ENCODE data around the gene NUP210. TPM values are rescaled to one million over a fixed set of nuclear protein-coding genes. Genes with fewer than 3 reads are reported as not detected.

Gene NUP210
- total and polyA plus RNA-seq, 4 donors: 9.9 to 38.6 (median 22.9) TPM

DNA sequence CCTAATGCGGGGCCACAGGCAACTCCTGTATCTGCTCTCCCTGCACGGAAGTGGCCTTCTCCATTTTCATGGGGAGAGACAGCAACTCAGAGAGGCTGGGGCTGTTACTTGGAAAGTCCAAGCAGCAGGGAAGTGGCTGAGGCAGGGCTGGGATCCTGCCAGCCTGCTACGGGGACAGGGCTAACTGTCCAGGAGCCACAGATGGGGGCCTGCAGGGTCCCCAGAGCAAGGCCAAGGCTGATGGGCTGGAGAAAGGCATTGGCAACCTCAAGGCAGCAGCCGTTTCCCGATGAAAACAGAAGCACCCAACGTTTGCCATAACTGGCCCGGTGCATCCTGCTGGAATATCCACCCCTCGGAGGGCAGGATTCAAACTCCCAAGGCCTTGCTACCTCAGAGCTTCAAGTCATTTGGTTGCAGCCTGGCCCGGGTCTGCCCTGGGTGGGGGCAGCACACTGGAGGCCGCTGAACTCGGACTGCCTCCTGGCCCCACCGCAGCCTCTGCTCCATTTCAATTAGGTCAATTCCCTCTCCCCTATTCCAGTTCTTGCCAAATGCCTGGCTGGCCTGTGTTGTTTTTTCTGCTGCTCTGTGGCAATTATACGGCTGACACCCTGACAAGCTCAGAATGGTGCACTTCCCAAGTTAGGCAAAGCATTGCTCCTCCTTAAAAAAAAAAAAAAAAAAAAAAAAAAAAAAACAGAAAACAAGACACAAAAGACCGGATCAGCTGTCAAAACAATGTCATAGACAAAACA is 143.5 kb downstream of the NUP210 start:
- H3K9ac ChIP-seq (ENCODE audit: low read depth in 1 of 2, low read length in 2 of 2): peak overlapping the region; percentile 19 to 65
- H3K27ac ChIP-seq (ENCODE audit: low read depth in 1 of 2, low read length in 2 of 2): peak overlapping the region; percentile 85 to 88
- TF ChIP-seq, protein P1, sequence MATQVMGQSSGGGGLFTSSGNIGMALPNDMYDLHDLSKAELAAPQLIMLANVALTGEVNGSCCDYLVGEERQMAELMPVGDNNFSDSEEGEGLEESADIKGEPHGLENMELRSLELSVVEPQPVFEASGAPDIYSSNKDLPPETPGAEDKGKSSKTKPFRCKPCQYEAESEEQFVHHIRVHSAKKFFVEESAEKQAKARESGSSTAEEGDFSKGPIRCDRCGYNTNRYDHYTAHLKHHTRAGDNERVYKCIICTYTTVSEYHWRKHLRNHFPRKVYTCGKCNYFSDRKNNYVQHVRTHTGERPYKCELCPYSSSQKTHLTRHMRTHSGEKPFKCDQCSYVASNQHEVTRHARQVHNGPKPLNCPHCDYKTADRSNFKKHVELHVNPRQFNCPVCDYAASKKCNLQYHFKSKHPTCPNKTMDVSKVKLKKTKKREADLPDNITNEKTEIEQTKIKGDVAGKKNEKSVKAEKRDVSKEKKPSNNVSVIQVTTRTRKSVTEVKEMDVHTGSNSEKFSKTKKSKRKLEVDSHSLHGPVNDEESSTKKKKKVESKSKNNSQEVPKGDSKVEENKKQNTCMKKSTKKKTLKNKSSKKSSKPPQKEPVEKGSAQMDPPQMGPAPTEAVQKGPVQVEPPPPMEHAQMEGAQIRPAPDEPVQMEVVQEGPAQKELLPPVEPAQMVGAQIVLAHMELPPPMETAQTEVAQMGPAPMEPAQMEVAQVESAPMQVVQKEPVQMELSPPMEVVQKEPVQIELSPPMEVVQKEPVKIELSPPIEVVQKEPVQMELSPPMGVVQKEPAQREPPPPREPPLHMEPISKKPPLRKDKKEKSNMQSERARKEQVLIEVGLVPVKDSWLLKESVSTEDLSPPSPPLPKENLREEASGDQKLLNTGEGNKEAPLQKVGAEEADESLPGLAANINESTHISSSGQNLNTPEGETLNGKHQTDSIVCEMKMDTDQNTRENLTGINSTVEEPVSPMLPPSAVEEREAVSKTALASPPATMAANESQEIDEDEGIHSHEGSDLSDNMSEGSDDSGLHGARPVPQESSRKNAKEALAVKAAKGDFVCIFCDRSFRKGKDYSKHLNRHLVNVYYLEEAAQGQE (IDR thresholded peaks at IDR 0.05): peak; percentile 30
- TF ChIP-seq SP1 (IDR thresholded peaks at IDR 0.05) (peak; percentile 85), HNF4A (conservative IDR thresholded peaks at IDR 0.05) (peak; percentile 70 to 78), MAX (IDR thresholded peaks at IDR 0.05) (peak; percentile 60), RXRA (IDR thresholded peaks at IDR 0.05) (peak; percentile 98 to 99), TAF1 (conservative IDR thresholded peaks at IDR 0.05) (no peak), ATF3 (IDR thresholded peaks at IDR 0.05) (peak; percentile 32), GABPA (IDR thresholded peaks at IDR 0.05 in 1 of 2, conservative IDR thresholded peaks at IDR 0.05 in 1 of 2) (peak in 1 of 2 donors; percentile 12), RAD21 (IDR thresholded peaks at IDR 0.05) (peak in 1 of 2 donors; percentile 65), NR2F2 (IDR thresholded peaks at IDR 0.05) (peak; percentile 83), EGR1 (IDR thresholded peaks at IDR 0.05; ENCODE audit: low read depth in 2 of 2) (no peak), JUND (IDR thresholded peaks at IDR 0.05) (no peak), YY1 (IDR thresholded peaks at IDR 0.05) (peak; percentile 48), ZBTB33 (IDR thresholded peaks at IDR 0.05) (no peak), FOXA2 (IDR thresholded peaks at IDR 0.05) (no peak), FOXA1 (IDR thresholded peaks at IDR 0.05) (no peak), HNF4G (IDR thresholded peaks at IDR 0.05) (no peak)
- TF ChIP-seq, protein P2, sequence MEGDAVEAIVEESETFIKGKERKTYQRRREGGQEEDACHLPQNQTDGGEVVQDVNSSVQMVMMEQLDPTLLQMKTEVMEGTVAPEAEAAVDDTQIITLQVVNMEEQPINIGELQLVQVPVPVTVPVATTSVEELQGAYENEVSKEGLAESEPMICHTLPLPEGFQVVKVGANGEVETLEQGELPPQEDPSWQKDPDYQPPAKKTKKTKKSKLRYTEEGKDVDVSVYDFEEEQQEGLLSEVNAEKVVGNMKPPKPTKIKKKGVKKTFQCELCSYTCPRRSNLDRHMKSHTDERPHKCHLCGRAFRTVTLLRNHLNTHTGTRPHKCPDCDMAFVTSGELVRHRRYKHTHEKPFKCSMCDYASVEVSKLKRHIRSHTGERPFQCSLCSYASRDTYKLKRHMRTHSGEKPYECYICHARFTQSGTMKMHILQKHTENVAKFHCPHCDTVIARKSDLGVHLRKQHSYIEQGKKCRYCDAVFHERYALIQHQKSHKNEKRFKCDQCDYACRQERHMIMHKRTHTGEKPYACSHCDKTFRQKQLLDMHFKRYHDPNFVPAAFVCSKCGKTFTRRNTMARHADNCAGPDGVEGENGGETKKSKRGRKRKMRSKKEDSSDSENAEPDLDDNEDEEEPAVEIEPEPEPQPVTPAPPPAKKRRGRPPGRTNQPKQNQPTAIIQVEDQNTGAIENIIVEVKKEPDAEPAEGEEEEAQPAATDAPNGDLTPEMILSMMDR (IDR thresholded peaks at IDR 0.05; ENCODE audit: low read depth, low read length, missing input control): no peak
- no peaks in the 10 kb centered on the region for H3K27me3 ChIP-seq (ENCODE audit: control insufficient read depth in 4 of 4, insufficient read depth in 4 of 4, low read length in 3 of 4)
- no peaks in the 10 kb centered on the region for H3K36me3 ChIP-seq (ENCODE audit: control insufficient read depth in 4 of 4, insufficient read depth in 3 of 4, low read depth in 1 of 4, low read length in 3 of 4)
- 28% methylated on average over 14 of the region's 14 CpGs for WGBS
- H3K4me1 ChIP-seq (ENCODE audit: control insufficient read depth in 4 of 4, insufficient read depth in 4 of 4, low read length in 3 of 4): peaks cover 8 to 43% (median 27%) of the 10 kb centered on the region in 4 donors
- H3K9me3 ChIP-seq (ENCODE audit: control insufficient read depth in 4 of 4, low read length in 3 of 4): no peaks in the 10 kb centered on the region
- H3K4me3 ChIP-seq (ENCODE audit: low read depth in 1 of 3, low read length in 3 of 3): peak overlapping the region in 1 of 3 donors; percentile 7
- no peak for DNase-seq (ENCODE audit: low spot score)

Data from liver (tissue), 9 donors.